HL-60 (cell line): ENCODE data around the gene GMDS.

ENCODE experiments used
- DNase-seq, 2 experiments: peaks; one replicate each; pipeline ENCODE4 v3.0.0-alpha.2; 2010 to 2020; ENCODE audit warnings: low read depth in 1 of 2, low spot score in 1 of 2
- H3K27ac ChIP-seq: fragments of 250-450 bp; sonication (Bioruptor Pico); replicated peaks from 2 replicates; pipeline ENCODE4 v1.5.1; 2020; ENCODE audit warnings: mild to moderate bottlenecking, moderate library complexity
- H3K27me3 ChIP-seq: fragments of 250-450 bp; sonication (Bioruptor Pico); 2 replicates; pipeline ENCODE4 v1.5.1; 2021; ENCODE audit warnings: mild to moderate bottlenecking, moderate library complexity; ENCODE audit not compliant: insufficient read depth, poor library complexity, severe bottlenecking
- H3K4me3 ChIP-seq: replicated peaks from 2 replicates; pipeline ENCODE4 v1.5.1; 2011; ENCODE audit warnings: mild to moderate bottlenecking, control low read depth, low read length; ENCODE audit not compliant: insufficient read depth
- GABPA ChIP-seq: IDR thresholded peaks from 2 replicates; pipeline ENCODE4 v1.6.1; 2012; ENCODE audit warnings: low read depth
- POLR2AphosphoS5 ChIP-seq: IDR thresholded peaks from 2 replicates; pipeline ENCODE4 v1.6.1; 2012; ENCODE audit warnings: low read depth
- SPI1 ChIP-seq: IDR thresholded peaks from 2 replicates; pipeline ENCODE4 v1.6.1; 2012; ENCODE audit warnings: low read depth, mild to moderate bottlenecking, borderline replicate concordance
- TF ChIP-seq, protein P1 (sequence below): IDR thresholded peaks from one replicate; pipeline ENCODE4 v1.5.1; 2011; ENCODE audit warnings: low read length, control low read depth, inconsistent platforms; ENCODE audit not compliant: insufficient read depth
- TF ChIP-seq, protein P2 (sequence below): IDR thresholded peaks from 2 replicates; pipeline ENCODE4 v1.6.1; 2012; ENCODE audit warnings: low read depth; ENCODE audit not compliant: insufficient replicate concordance

GMDS gene

DNA sequence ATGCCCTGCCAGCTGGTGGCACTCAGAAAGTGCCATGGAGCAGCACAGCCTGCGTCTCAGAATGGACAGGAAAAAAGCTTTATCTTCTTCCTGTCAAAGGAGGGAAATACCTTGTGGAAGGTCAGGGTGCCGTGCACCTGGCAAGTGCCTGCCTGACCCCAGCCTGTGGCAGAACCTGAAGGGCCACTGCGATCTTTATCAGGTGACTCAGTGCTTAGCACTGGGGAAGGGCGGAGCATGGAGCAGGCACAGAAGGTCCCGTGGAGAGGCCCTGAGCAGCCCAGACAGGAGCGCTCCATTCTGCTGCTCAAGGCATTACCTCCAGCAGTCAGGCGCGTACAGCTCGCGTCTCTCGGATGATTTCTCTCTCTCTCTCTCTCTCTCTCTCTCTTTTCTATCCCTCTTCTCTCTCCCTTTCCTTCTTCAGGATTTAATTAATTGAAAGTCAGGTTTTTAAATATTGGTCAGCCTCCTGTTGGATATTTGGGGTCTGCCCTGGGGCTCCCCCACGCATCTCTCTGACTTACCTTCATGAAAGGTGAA lies 604.0 kb downstream of the GMDS start:
- no peaks in the 10 kb centered on the region for H3K27me3 ChIP-seq
- no peak overlapping the region for H3K4me3 ChIP-seq
- no peak for DNase-seq
- H3K27ac ChIP-seq, result no peak overlapping the region
- TF ChIP-seq POLR2AphosphoS5 (no peak), GABPA (no peak), SPI1 (no peak)
- TF ChIP-seq, protein P1, sequence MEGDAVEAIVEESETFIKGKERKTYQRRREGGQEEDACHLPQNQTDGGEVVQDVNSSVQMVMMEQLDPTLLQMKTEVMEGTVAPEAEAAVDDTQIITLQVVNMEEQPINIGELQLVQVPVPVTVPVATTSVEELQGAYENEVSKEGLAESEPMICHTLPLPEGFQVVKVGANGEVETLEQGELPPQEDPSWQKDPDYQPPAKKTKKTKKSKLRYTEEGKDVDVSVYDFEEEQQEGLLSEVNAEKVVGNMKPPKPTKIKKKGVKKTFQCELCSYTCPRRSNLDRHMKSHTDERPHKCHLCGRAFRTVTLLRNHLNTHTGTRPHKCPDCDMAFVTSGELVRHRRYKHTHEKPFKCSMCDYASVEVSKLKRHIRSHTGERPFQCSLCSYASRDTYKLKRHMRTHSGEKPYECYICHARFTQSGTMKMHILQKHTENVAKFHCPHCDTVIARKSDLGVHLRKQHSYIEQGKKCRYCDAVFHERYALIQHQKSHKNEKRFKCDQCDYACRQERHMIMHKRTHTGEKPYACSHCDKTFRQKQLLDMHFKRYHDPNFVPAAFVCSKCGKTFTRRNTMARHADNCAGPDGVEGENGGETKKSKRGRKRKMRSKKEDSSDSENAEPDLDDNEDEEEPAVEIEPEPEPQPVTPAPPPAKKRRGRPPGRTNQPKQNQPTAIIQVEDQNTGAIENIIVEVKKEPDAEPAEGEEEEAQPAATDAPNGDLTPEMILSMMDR, result no peak
- TF ChIP-seq, protein P2, sequence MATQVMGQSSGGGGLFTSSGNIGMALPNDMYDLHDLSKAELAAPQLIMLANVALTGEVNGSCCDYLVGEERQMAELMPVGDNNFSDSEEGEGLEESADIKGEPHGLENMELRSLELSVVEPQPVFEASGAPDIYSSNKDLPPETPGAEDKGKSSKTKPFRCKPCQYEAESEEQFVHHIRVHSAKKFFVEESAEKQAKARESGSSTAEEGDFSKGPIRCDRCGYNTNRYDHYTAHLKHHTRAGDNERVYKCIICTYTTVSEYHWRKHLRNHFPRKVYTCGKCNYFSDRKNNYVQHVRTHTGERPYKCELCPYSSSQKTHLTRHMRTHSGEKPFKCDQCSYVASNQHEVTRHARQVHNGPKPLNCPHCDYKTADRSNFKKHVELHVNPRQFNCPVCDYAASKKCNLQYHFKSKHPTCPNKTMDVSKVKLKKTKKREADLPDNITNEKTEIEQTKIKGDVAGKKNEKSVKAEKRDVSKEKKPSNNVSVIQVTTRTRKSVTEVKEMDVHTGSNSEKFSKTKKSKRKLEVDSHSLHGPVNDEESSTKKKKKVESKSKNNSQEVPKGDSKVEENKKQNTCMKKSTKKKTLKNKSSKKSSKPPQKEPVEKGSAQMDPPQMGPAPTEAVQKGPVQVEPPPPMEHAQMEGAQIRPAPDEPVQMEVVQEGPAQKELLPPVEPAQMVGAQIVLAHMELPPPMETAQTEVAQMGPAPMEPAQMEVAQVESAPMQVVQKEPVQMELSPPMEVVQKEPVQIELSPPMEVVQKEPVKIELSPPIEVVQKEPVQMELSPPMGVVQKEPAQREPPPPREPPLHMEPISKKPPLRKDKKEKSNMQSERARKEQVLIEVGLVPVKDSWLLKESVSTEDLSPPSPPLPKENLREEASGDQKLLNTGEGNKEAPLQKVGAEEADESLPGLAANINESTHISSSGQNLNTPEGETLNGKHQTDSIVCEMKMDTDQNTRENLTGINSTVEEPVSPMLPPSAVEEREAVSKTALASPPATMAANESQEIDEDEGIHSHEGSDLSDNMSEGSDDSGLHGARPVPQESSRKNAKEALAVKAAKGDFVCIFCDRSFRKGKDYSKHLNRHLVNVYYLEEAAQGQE, result no peak

DNA sequence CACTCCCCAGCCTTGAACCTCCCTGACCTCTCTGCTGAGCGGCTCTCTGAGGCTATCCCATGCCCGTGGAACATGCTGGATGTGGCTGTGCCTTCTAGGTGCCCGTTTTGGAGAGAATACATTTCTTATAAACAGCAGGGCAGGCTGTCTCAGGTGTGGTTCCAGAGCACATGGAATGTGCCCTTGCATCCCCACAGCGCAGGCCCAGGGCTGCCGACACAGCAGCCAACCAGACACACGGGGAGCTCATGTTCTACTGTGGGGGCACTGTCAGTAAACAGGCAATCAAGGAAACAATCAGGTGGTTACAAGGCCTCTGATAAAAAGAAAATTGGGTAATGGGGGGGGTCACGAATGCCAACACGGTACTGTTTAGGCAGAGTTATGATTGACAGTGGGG lies 604.9 kb downstream of the GMDS start:
- TF ChIP-seq SPI1 (no peak), GABPA (no peak), POLR2AphosphoS5 (no peak)
- TF ChIP-seq, protein P2, result no peak
- TF ChIP-seq, protein P1, result no peak
- Histone ChIP-seq H3K27ac (no peak overlapping the region), H3K27me3 (no peaks in the 10 kb centered on the region), H3K4me3 (no peak overlapping the region)
- DNase-seq, result no peak

DNA sequence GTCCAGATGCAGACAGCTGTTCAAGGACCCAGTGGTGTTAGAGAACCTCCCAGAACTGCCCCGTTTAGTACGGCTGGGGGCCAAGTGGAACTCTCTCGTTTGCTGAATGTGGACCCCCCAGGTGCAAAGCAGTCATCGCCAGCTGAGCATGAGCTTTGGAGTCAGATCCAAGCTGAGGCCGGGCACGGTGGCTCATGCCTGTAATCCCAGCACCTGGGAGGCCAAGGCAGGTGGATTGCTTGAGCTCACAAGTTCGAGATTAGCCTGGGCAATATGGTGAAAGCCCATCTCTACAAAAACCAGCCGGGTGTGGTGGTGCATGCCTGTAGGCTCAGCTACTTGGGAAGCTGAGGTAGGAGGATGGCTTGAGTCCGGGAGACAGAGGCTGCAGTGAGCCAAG lies 606.0 kb downstream of the GMDS start:
- DNase-seq, result no peak
- H3K4me3 ChIP-seq, result no peak overlapping the region
- TF ChIP-seq SPI1 (no peak), POLR2AphosphoS5 (no peak), GABPA (no peak)
- TF ChIP-seq, protein P2, result no peak
- TF ChIP-seq, protein P1, result no peak
- H3K27ac ChIP-seq, result no peak overlapping the region
- H3K27me3 ChIP-seq, result no peaks in the 10 kb centered on the region
